Caco-2 (cell line): Measurements from ENCODE around the gene ERBB4. TPM values are rescaled to one million over a fixed set of nuclear protein-coding genes. Genes with fewer than 3 reads are reported as not detected.

Experiments used
- BruUV-seq: library from RNA; stranded (reverse); fragments of 400-500 nt; replicated peaks from 2 replicates; lab custom pipeline; 2021; lab: Mats Ljungman, UMichigan
- CTCF ChIA-PET: fragments of 300-600 bp; sonication (Branson Sonifier 250); formaldehyde crosslinking; loops from one replicate; lab custom pipeline; 2022; ENCODE audit warnings: antibody characterized with exemption; lab: Charles Lee
- POLR2A ChIA-PET: fragments of 300-600 bp; sonication (Branson Sonifier 250); formaldehyde crosslinking; loops from one replicate; lab custom pipeline; 2022; ENCODE audit warnings: antibody characterized with exemption; lab: Charles Lee
- DNase-seq, 2 experiments: peaks; one replicate each; pipeline versions ENCODE4 v3.0.0 to v3.0.0-alpha.2; 2020 to 2022
- H3K27me3 ChIP-seq: replicated peaks from 2 replicates; pipeline ENCODE4 v1.6.0; 2011; ENCODE audit warnings: low read length; ENCODE audit not compliant: control insufficient read depth, insufficient read depth
- H3K36me3 ChIP-seq: 2 replicates; pipeline ENCODE4 v1.5.1; 2011; ENCODE audit warnings: low read length; ENCODE audit not compliant: control insufficient read depth, insufficient read depth
- H3K4me1 ChIP-seq: fragments of 250-450 bp; sonication (Bioruptor Pico); 2 replicates; pipeline ENCODE4 v1.5.1; 2020; ENCODE audit warnings: mild to moderate bottlenecking
- H3K4me3 ChIP-seq: 2 replicates; pipeline ENCODE4 v1.5.1; 2011; ENCODE audit warnings: low read depth, mild to moderate bottlenecking, control low read depth, low read length
- H3K9me3 ChIP-seq: fragments of 250-450 bp; sonication (Bioruptor Pico); 2 replicates; pipeline ENCODE4 v1.5.1; 2020; ENCODE audit warnings: mild to moderate bottlenecking, moderate library complexity
- H3K27ac Mint-ChIP-seq: one replicate; pipeline ENCODE4 v1.8.0; 2022; ENCODE audit warnings: mixed read lengths; ENCODE audit not compliant: unreplicated experiment
- H3K27me3 Mint-ChIP-seq: one replicate; pipeline ENCODE4 v1.8.0; 2022; ENCODE audit warnings: mixed read lengths; ENCODE audit not compliant: insufficient read depth, unreplicated experiment
- H3K36me3 Mint-ChIP-seq: one replicate; pipeline ENCODE4 v1.8.0; 2022; ENCODE audit warnings: mild to moderate bottlenecking, mixed read lengths; ENCODE audit not compliant: insufficient read depth, unreplicated experiment
- H3K4me1 Mint-ChIP-seq: one replicate; pipeline ENCODE4 v1.8.0; 2022; ENCODE audit warnings: low read depth, mixed read lengths; ENCODE audit not compliant: unreplicated experiment
- H3K4me3 Mint-ChIP-seq: one replicate; pipeline ENCODE4 v1.8.0; 2022; ENCODE audit warnings: mild to moderate bottlenecking, moderate library complexity, mixed read lengths; ENCODE audit not compliant: unreplicated experiment
- H3K9me3 Mint-ChIP-seq: one replicate; pipeline ENCODE4 v1.8.0; 2022; ENCODE audit warnings: mixed read lengths; ENCODE audit not compliant: unreplicated experiment
- intact Hi-C: fragments of 100-400 bp; cut with micrococcal nuclease; formaldehyde crosslinking; loops from one replicate; pipeline ENCODE4 v1.10.0; 2022; ENCODE audit not compliant: unreplicated experiment
- total RNA-seq: library from RNA; stranded (reverse); gene quantifications from 2 replicates; pipeline ENCODE4 v1.2.3, GENCODE V29; 2022
- TF ChIP-seq, protein P1 (sequence below), 2 experiments: fragments of 200-600 bp in 1 of 2; IDR thresholded peaks; 1 replicate in 1 of 2; 2 replicates in 1 of 2; pipeline versions ENCODE4 v1.5.1 to v1.8.0; 2011 to 2022; ENCODE audit warnings: antibody characterized with exemption in 1 of 2, control low read depth in 1 of 2, inconsistent platforms in 1 of 2, low read depth in 1 of 2, low read length in 1 of 2, mild to moderate bottlenecking in 1 of 2, moderate library complexity in 1 of 2; ENCODE audit not compliant: insufficient read depth in 1 of 2, severe bottlenecking in 1 of 2, unreplicated experiment in 1 of 2

ERBB4 gene
- total RNA-seq, 1 experiment from 2014 or later = not detected

DNA sequence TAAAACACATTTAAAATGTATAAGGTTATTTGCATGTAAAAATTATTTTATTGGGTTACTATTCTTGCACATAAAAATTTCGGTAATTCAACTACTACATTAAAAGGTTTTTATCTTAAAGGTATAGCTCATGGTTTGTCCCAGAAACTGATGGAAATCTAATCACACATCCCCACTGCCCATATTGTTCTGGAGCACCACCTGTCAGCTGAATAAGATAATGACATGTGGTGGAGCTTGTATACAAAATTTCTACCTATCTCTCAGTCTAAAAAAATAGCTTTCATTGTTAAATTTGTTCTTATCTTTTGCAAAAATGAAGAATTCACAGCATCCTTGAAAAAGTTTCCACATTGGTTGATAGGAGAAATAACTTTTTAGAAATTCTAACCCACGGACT is 18.3 kb downstream of the ERBB4 start:
- intact Hi-C loops = loop anchor here (5.0 to 10.0 kb wide), 2 partner anchors 116 to 773 kb away; no protein-coding TSS in a partner anchor
- DNase-seq = peak in 1 of 2 experiments; percentile 15
- H3K36me3 ChIP-seq = no peaks in the 10 kb centered on the region
- TF ChIP-seq, protein P1, sequence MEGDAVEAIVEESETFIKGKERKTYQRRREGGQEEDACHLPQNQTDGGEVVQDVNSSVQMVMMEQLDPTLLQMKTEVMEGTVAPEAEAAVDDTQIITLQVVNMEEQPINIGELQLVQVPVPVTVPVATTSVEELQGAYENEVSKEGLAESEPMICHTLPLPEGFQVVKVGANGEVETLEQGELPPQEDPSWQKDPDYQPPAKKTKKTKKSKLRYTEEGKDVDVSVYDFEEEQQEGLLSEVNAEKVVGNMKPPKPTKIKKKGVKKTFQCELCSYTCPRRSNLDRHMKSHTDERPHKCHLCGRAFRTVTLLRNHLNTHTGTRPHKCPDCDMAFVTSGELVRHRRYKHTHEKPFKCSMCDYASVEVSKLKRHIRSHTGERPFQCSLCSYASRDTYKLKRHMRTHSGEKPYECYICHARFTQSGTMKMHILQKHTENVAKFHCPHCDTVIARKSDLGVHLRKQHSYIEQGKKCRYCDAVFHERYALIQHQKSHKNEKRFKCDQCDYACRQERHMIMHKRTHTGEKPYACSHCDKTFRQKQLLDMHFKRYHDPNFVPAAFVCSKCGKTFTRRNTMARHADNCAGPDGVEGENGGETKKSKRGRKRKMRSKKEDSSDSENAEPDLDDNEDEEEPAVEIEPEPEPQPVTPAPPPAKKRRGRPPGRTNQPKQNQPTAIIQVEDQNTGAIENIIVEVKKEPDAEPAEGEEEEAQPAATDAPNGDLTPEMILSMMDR (IDR thresholded peaks at IDR 0.05; ENCODE audit: insufficient read depth in 1 of 2, low read depth in 1 of 2, low read length in 1 of 2, severe bottlenecking in 1 of 2, unreplicated experiment in 1 of 2) = no peak
- Mint-ChIP-seq H3K4me1 (no peaks in the 10 kb centered on the region), H3K9me3 (no peaks in the 10 kb centered on the region), H3K4me3 (no peak overlapping the region), H3K27me3 (peaks cover 2% of the 10 kb centered on the region), H3K27ac (no peak overlapping the region), H3K36me3 (no peaks in the 10 kb centered on the region)
- no TSS peak for BruUV-seq
- H3K4me1 ChIP-seq = no peaks in the 10 kb centered on the region
- ChIA-PET POLR2A (no interaction called here), CTCF (interaction anchor here (0.7 to 1.0 kb wide), 3 partner anchors 16 to 343 kb away, joined by 3 to 4 read pairs (median 3); no protein-coding TSS in a partner anchor)
- H3K4me3 ChIP-seq = no peak overlapping the region
- H3K27me3 ChIP-seq = no peaks in the 10 kb centered on the region
- no peaks in the 10 kb centered on the region for H3K9me3 ChIP-seq

DNA sequence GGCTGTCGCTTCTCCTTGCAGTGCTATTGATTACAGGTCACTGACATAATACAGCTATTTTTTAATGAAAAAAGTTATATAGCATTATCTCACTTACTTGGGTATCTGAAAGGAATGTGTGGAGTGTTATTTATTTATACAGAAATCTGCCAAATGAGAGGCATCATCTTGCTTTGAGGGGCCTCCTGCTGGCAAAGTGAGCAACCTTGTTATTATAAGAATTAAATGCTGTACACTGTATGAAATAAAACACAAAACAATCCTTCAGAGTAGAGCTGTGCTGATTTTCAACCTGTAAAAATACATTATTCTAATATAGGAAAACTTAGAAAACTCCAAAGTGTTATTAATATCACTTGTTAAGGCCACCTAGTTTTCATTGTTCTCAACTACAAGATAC is 20.9 kb downstream of the ERBB4 start:
- TF ChIP-seq, protein P1 (IDR thresholded peaks at IDR 0.05; ENCODE audit: insufficient read depth in 1 of 2, low read depth in 1 of 2, low read length in 1 of 2, severe bottlenecking in 1 of 2, unreplicated experiment in 1 of 2) = no peak
- Histone ChIP-seq H3K27me3 (no peaks in the 10 kb centered on the region), H3K9me3 (no peaks in the 10 kb centered on the region), H3K4me3 (no peak overlapping the region), H3K4me1 (no peaks in the 10 kb centered on the region), H3K36me3 (no peaks in the 10 kb centered on the region)
- Mint-ChIP-seq H3K9me3 (no peaks in the 10 kb centered on the region), H3K27ac (no peak overlapping the region), H3K36me3 (no peaks in the 10 kb centered on the region), H3K4me1 (no peaks in the 10 kb centered on the region), H3K27me3 (peaks cover 2% of the 10 kb centered on the region), H3K4me3 (no peak overlapping the region)
- intact Hi-C loops = no loop called here
- POLR2A ChIA-PET = no interaction called here
- DNase-seq = no peak
- CTCF ChIA-PET = no interaction called here
- no TSS peak for BruUV-seq

DNA sequence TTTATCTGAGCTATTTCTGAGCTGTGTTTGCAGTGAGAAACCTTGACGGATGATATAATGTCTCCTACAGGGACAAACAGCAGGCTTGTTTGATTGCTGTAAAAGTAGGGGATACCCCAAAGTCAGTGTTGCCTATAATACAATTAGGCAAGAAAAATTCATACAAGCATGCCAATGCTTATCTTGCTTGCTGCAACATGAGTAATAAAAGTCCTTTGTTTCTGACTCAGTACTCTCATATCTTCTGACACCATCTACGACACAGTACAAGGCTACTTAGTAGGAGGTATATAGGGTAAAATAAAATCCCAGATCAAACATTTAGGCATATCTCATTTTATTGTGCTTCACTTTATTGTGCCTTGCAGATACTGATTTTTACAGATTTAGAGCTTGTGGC is 33.0 kb downstream of the ERBB4 start:
- POLR2A ChIA-PET = no interaction called here
- CTCF ChIA-PET = no interaction called here
- H3K27me3 Mint-ChIP-seq = no peaks in the 10 kb centered on the region

More for the DNA sequence above, 33.0 kb downstream of the ERBB4 start:
- Histone ChIP-seq H3K4me3 (no peak overlapping the region), H3K4me1 (no peaks in the 10 kb centered on the region), H3K36me3 (no peaks in the 10 kb centered on the region), H3K9me3 (no peaks in the 10 kb centered on the region), H3K27me3 (no peaks in the 10 kb centered on the region)
- Mint-ChIP-seq H3K4me3 (no peak overlapping the region), H3K9me3 (no peaks in the 10 kb centered on the region), H3K27ac (no peak overlapping the region), H3K4me1 (no peaks in the 10 kb centered on the region), H3K36me3 (no peaks in the 10 kb centered on the region)
- no TSS peak for BruUV-seq
- DNase-seq = no peak
- intact Hi-C loops = no loop called here
- TF ChIP-seq, protein P1 (IDR thresholded peaks at IDR 0.05; ENCODE audit: insufficient read depth in 1 of 2, low read depth in 1 of 2, low read length in 1 of 2, severe bottlenecking in 1 of 2, unreplicated experiment in 1 of 2) = no peak
